NB4 (cell line): ENCODE data around the gene ACKR3.

ENCODE experiments used
- DNase-seq: peaks from one replicate; pipeline ENCODE4 v3.0.0; 2010; ENCODE audit warnings: low read depth
- H3K4me3 ChIP-seq: one replicate; pipeline ENCODE4 v1.5.1; 2011; ENCODE audit warnings: mild to moderate bottlenecking, low read depth, low read length, moderate library complexity
- MYC ChIP-seq: IDR thresholded peaks from 2 replicates; pipeline ENCODE4 v1.6.1; 2011; ENCODE audit warnings: low read depth, low read length
- POLR2A ChIP-seq: IDR thresholded peaks from 2 replicates; pipeline ENCODE4 v1.6.1; 2011; ENCODE audit warnings: mild to moderate bottlenecking; ENCODE audit not compliant: insufficient read length; ENCODE audit errors: extremely low read depth
- TF ChIP-seq, protein P1 (sequence below): IDR thresholded peaks from one replicate; pipeline ENCODE4 v1.5.1; 2012; ENCODE audit warnings: low read depth, low read length
- TF ChIP-seq, protein P2 (sequence below): IDR thresholded peaks from 2 replicates; pipeline ENCODE4 v1.6.1; 2011; ENCODE audit warnings: low read depth, low read length

ACKR3 gene

DNA sequence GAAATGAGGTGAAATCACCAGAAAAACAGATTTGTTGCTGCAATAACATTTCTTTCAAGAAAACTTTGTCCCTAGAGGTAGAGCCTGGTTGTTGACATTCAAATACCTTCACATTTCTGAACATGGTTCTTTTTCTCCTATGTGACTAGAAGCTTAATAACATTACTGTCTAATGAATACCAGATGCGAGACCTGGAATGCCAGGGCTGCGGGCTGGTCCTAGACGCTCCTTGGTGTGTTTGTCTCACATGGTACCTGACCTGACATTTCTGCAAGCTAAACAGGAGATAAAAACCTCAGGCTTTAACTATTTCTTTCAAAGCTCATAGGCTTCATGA lies 38.5 kb downstream of the ACKR3 start:
- H3K4me3 ChIP-seq: no peak overlapping the region
- TF ChIP-seq, protein P1, sequence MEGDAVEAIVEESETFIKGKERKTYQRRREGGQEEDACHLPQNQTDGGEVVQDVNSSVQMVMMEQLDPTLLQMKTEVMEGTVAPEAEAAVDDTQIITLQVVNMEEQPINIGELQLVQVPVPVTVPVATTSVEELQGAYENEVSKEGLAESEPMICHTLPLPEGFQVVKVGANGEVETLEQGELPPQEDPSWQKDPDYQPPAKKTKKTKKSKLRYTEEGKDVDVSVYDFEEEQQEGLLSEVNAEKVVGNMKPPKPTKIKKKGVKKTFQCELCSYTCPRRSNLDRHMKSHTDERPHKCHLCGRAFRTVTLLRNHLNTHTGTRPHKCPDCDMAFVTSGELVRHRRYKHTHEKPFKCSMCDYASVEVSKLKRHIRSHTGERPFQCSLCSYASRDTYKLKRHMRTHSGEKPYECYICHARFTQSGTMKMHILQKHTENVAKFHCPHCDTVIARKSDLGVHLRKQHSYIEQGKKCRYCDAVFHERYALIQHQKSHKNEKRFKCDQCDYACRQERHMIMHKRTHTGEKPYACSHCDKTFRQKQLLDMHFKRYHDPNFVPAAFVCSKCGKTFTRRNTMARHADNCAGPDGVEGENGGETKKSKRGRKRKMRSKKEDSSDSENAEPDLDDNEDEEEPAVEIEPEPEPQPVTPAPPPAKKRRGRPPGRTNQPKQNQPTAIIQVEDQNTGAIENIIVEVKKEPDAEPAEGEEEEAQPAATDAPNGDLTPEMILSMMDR: no peak
- no peak for TF ChIP-seq MYC
- TF ChIP-seq POLR2A: no peak
- DNase-seq: no peak

DNA sequence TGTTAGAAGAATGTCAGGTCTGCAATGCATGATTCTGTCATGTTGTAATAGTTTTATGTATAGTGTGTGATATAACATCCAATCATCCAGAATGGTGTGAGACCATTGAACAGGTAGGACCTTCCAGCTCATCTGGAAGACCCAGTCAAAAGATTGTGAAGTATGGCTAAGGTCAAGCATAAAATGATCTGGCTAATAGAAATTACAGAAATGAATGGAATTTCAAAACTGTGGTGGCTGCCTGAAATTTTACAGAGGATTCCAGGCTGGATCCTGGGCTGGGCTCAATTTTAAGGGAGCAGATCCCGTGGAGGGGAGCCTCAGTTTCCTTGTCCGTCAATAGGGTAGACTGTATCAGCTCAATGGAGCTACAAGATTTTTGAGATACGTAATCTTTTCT lies 39.1 kb downstream of the ACKR3 start:
- TF ChIP-seq POLR2A (no peak), MYC (no peak)
- TF ChIP-seq, protein P2, sequence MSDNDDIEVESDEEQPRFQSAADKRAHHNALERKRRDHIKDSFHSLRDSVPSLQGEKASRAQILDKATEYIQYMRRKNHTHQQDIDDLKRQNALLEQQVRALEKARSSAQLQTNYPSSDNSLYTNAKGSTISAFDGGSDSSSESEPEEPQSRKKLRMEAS: no peak
- TF ChIP-seq, protein P1: no peak
- no peak overlapping the region for H3K4me3 ChIP-seq
- no peak for DNase-seq

DNA sequence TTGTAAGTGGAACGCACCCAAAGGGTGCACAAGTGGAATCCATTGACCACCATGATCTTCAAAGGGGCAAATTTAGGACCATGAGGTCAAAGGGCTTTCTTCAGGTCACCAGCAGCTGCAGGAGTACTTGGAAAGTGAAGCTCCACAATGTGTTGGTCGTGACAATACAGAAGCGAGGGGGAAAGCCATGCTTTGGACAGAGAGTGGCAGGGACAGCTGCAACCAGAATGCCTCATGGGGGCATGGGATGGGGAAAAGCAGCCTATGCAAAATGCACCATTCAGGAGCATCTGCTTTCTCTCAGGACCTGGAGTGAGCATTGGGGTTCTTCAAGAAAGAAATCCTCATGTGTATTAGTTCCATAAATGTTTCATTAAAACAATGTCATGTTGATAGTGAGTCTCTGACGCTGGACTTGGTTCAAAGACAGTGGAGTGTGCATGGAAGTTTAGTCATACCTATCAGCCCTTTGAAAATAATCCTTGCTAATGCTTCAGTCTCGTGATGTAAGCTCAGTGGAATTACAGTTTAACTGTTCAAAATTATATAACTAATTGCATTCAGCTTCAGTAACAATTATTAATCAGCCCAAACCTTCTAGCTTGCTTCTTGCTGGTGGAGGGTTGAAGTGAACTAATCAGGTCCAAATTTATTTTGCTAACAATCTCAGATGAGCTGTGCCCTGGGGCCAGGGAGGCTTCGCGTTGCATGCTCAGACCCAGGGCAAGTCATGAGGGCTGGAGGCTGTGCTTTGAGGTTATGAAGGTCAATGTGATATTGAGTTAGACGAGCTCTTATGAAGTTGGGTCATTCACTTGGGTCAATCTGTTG lies 41.6 kb downstream of the ACKR3 start:
- no peak for DNase-seq
- no peak overlapping the region for H3K4me3 ChIP-seq
- TF ChIP-seq POLR2A (no peak), MYC (no peak)
- TF ChIP-seq, protein P2: no peak
- TF ChIP-seq, protein P1: no peak

DNA sequence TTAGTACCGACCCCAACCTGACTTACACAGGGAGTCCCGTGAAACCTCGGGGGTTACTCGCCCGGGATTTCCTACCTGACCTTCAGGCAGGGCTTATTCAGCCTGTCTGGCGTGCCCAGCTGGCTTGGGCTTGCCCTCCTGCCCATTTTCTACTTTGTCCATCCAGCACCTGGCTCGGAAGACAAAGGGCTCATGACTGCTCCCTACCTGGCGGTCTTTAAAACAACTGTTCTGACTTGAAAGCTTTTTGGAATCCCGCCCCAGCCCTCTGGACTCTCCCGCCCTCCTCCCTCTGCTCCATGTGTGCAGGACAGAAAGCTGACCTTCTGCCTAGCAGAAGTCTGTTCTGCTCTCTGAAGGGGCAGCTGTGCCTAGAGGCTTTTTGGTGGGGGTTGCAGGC lies 43.1 kb downstream of the ACKR3 start:
- DNase-seq: no peak
- H3K4me3 ChIP-seq: no peak overlapping the region
- no peak for TF ChIP-seq MYC
- no peak for TF ChIP-seq POLR2A
- TF ChIP-seq, protein P2: no peak
- TF ChIP-seq, protein P1: no peak

DNA sequence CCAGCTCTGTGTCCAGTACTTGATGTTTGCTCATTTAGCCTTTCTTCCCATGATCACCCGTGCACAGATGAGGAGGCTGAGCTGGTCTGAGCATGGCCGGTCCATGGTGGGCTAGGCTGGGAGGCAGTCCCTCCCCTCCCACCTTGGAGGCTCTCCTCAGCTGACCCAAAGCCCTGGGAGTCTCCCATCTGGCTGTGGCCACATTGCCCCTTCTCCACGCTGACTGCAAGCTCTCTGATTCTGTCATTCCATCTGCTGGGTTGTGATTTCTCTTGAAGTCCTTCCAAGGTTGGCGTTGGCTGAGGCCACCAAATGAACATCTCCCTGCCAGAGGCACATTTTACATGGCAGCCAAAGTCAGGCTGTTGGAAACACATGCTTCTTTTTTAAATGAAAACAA lies 44.0 kb downstream of the ACKR3 start:
- H3K4me3 ChIP-seq: no peak overlapping the region
- TF ChIP-seq POLR2A: no peak
- TF ChIP-seq, protein P1: no peak

DNA sequence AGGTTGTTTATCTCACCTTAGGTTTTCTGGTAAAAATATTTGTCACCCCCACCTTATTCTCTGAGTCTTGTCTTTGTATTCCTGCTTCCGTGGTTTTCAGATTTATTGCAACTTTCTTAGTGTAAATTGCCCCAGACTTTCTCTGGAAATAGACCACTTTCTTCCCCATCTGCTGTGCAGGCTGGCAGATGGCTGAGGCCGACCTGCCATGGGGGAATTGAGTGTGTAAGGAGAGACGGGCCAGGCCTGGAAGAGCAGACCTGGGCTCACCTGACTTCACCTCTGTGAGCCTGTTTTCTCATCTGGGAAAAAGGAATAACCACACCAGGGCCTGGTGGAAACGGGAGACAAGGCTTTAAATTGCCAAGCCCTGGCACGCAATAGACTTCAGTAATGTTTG lies 44.9 kb downstream of the ACKR3 start:
- TF ChIP-seq MYC (no peak), POLR2A (no peak)
- TF ChIP-seq, protein P2: no peak
- no peak overlapping the region for H3K4me3 ChIP-seq
- no peak for DNase-seq

More for the DNA sequence above, 44.0 kb downstream of the ACKR3 start:
- no peak for DNase-seq
